Uterus (tissue), 2 donors: ENCODE results near the gene SEPTIN11.

ENCODE experiments used
- POLR2A ChIP-seq, 2 donors: fragments of 450-650 bp; IDR thresholded peaks; one replicate each; pipeline ENCODE4 v1.6.1; 2016; ENCODE audit warnings: antibody characterized with exemption in 2 of 2, mild to moderate bottlenecking in 1 of 2, moderate library complexity in 1 of 2
- TF ChIP-seq, protein P1 (sequence below), 4 experiments: fragments of 200-600 bp in 2 of 4; fragments of 450-650 bp in 2 of 4; sonication (generic) in 2 of 4; IDR thresholded peaks; one replicate each; pipeline ENCODE4 v1.5.1; 2016 to 2019; ENCODE audit warnings: antibody characterized with exemption in 4 of 4, mild to moderate bottlenecking in 2 of 4, moderate library complexity in 1 of 4

DNA sequence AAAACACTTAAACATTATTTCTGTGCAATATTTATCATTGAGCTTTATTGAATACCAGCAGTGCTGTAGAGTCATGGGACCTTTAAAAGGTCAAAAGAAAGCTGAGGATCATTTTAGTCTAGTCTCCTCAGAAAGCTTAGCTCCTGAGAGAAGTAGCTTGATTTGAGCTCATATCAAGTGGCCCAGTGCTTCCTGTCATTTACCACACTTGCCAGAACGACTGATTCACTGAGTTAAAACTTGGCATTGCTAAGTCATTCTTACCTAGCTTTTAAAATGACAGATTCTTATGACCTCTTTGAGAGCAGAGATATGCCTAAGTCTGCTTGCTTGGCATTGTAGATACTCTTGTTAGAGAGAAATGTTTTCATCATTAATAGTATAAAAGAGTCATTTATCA, 15.2 kb downstream of the SEPTIN11 start:
- TF ChIP-seq, protein P1, sequence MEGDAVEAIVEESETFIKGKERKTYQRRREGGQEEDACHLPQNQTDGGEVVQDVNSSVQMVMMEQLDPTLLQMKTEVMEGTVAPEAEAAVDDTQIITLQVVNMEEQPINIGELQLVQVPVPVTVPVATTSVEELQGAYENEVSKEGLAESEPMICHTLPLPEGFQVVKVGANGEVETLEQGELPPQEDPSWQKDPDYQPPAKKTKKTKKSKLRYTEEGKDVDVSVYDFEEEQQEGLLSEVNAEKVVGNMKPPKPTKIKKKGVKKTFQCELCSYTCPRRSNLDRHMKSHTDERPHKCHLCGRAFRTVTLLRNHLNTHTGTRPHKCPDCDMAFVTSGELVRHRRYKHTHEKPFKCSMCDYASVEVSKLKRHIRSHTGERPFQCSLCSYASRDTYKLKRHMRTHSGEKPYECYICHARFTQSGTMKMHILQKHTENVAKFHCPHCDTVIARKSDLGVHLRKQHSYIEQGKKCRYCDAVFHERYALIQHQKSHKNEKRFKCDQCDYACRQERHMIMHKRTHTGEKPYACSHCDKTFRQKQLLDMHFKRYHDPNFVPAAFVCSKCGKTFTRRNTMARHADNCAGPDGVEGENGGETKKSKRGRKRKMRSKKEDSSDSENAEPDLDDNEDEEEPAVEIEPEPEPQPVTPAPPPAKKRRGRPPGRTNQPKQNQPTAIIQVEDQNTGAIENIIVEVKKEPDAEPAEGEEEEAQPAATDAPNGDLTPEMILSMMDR (IDR thresholded peaks at IDR 0.05) = no peak
- no peak for TF ChIP-seq POLR2A (IDR thresholded peaks at IDR 0.05)
